CD4-positive, alpha-beta T cell treated with Interferon alpha-2 for 1 hour (primary cell): ENCODE results near the gene SEPTIN5.

ENCODE experiments used
- DNase-seq, 2 donors: peaks; one replicate each; pipeline ENCODE4 v3.0.0-alpha.2; 2020 to 2022

SEPTIN5 gene

GRCh38 chr22:19762568-19763457 lies 48.5 kb downstream of the SEPTIN5 start:
- no peak for DNase-seq

- no peak for DNase-seq
Observed at GRCh38 chr22:19763458-19764298, 49.4 kb downstream of the SEPTIN5 start.

GRCh38 chr22:19764299-19764593 lies 49.9 kb downstream of the SEPTIN5 start:
- DNase-seq, result no peak

GRCh38 chr22:19764636-19765476 lies 50.6 kb downstream of the SEPTIN5 start:
- no peak for DNase-seq

- DNase-seq, result peak in 1 of 2 donors; percentile 18
Observed at GRCh38 chr22:19765477-19766239, 51.4 kb downstream of the SEPTIN5 start.

GRCh38 chr22:19766240-19766510 lies 51.9 kb downstream of the SEPTIN5 start:
- no peak for DNase-seq

- DNase-seq, result peak; percentile 48
Observed at GRCh38 chr22:19766511-19767426, 52.5 kb downstream of the SEPTIN5 start.

- DNase-seq, result no peak
Observed at GRCh38 chr22:19767427-19768341, 53.4 kb downstream of the SEPTIN5 start.

- DNase-seq, result no peak
Observed at GRCh38 chr22:19769393-19769715, 55.1 kb downstream of the SEPTIN5 start.

- no peak for DNase-seq
Observed at GRCh38 chr22:19770349-19771220, 56.3 kb downstream of the SEPTIN5 start.

- no peak for DNase-seq
Observed at GRCh38 chr22:19772422-19772672, 58.0 kb downstream of the SEPTIN5 start.
